ENCODE measurements around the gene SIX5. TPM values are rescaled to one million over a fixed set of nuclear protein-coding genes. Genes with fewer than 3 reads are reported as not detected.

SIX5 gene
- total and polyA plus RNA-seq, 4 donors = 2.7 to 9.9 (median 4.4) TPM

DNA sequence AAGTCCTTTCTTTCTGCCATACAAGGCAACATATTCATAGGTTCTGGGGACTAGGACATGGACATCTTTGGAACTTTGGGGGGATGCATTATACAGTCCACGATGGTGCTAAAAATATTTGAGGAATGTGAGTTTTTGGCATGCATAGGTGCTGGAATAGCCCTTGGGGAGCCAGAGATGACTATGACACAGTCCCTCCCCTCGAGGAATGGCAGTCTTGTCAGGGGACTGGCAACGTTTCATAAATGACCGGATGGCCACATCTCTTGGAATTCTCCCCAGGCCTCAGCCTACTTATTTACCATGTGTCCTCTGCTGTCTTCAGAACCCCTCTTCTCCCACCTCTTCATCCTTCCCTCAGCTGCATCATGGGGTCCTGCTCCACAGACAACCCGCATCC, 22.2 kb downstream of the SIX5 start:
- no peaks in the 10 kb centered on the region for H3K27me3 ChIP-seq (ENCODE audit: control insufficient read depth in 4 of 4, insufficient read depth in 4 of 4, low read length in 3 of 4)
- no peak overlapping the region for H3K27ac ChIP-seq (ENCODE audit: low read depth in 1 of 2, low read length in 2 of 2)
- H3K9me3 ChIP-seq (ENCODE audit: control insufficient read depth in 4 of 4, low read length in 3 of 4) = no peaks in the 10 kb centered on the region
- no peak for DNase-seq (ENCODE audit: low spot score)
- WGBS = 83% methylated on average over 5 of the region's 5 CpGs
- no peak overlapping the region for H3K9ac ChIP-seq (ENCODE audit: low read depth in 1 of 2, low read length in 2 of 2)
- no peaks in the 10 kb centered on the region for H3K4me1 ChIP-seq (ENCODE audit: control insufficient read depth in 4 of 4, insufficient read depth in 4 of 4, low read length in 3 of 4)
- no peaks in the 10 kb centered on the region for H3K36me3 ChIP-seq (ENCODE audit: control insufficient read depth in 4 of 4, insufficient read depth in 3 of 4, low read depth in 1 of 4, low read length in 3 of 4)
- TF ChIP-seq ZBTB33 (IDR thresholded peaks at IDR 0.05) (no peak), NR2F2 (IDR thresholded peaks at IDR 0.05) (no peak)
- TF ChIP-seq, protein P1, sequence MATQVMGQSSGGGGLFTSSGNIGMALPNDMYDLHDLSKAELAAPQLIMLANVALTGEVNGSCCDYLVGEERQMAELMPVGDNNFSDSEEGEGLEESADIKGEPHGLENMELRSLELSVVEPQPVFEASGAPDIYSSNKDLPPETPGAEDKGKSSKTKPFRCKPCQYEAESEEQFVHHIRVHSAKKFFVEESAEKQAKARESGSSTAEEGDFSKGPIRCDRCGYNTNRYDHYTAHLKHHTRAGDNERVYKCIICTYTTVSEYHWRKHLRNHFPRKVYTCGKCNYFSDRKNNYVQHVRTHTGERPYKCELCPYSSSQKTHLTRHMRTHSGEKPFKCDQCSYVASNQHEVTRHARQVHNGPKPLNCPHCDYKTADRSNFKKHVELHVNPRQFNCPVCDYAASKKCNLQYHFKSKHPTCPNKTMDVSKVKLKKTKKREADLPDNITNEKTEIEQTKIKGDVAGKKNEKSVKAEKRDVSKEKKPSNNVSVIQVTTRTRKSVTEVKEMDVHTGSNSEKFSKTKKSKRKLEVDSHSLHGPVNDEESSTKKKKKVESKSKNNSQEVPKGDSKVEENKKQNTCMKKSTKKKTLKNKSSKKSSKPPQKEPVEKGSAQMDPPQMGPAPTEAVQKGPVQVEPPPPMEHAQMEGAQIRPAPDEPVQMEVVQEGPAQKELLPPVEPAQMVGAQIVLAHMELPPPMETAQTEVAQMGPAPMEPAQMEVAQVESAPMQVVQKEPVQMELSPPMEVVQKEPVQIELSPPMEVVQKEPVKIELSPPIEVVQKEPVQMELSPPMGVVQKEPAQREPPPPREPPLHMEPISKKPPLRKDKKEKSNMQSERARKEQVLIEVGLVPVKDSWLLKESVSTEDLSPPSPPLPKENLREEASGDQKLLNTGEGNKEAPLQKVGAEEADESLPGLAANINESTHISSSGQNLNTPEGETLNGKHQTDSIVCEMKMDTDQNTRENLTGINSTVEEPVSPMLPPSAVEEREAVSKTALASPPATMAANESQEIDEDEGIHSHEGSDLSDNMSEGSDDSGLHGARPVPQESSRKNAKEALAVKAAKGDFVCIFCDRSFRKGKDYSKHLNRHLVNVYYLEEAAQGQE (IDR thresholded peaks at IDR 0.05) = no peak
- H3K4me3 ChIP-seq (ENCODE audit: low read depth in 1 of 3, low read length in 3 of 3) = no peak overlapping the region

DNA sequence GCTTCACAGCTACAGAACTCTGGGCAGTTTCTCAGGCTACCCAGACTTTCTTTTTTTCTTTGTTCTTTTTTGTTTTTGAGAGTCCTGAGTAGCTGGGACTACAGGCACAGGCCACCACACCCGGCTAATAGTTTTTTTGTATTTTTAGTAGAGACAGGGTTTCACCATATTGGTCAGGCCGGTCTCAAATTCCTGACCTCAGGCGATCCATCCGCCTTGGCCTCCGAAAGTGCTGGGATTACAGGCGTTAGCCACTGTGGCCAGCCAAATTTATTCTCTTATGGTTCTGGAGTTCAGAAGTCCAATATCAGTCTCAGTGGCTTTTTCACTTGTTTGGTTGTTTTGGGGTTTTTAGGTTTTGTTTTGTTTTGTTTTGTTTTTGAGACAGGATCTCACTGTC, 23.4 kb downstream of the SIX5 start:
- H3K36me3 ChIP-seq (ENCODE audit: control insufficient read depth in 4 of 4, insufficient read depth in 3 of 4, low read depth in 1 of 4, low read length in 3 of 4) = no peaks in the 10 kb centered on the region
- no peak overlapping the region for H3K27ac ChIP-seq (ENCODE audit: low read depth in 1 of 2, low read length in 2 of 2)
- no peak for DNase-seq (ENCODE audit: low spot score)
- no peak overlapping the region for H3K4me3 ChIP-seq (ENCODE audit: low read depth in 1 of 3, low read length in 3 of 3)
- TF ChIP-seq, protein P2, sequence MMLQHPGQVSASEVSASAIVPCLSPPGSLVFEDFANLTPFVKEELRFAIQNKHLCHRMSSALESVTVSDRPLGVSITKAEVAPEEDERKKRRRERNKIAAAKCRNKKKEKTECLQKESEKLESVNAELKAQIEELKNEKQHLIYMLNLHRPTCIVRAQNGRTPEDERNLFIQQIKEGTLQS (IDR thresholded peaks at IDR 0.05) = no peak
- TF ChIP-seq FOXA1 (IDR thresholded peaks at IDR 0.05) = no peak
- TF ChIP-seq YY1 (IDR thresholded peaks at IDR 0.05) = no peak
- no peak for TF ChIP-seq RAD21 (IDR thresholded peaks at IDR 0.05)
- TF ChIP-seq HNF4G (IDR thresholded peaks at IDR 0.05) = no peak
- no peak for TF ChIP-seq MAX (IDR thresholded peaks at IDR 0.05)
- TF ChIP-seq SP1 (IDR thresholded peaks at IDR 0.05) = no peak
- no peak for TF ChIP-seq JUND (IDR thresholded peaks at IDR 0.05)
- no peaks in the 10 kb centered on the region for H3K27me3 ChIP-seq (ENCODE audit: control insufficient read depth in 4 of 4, insufficient read depth in 4 of 4, low read length in 3 of 4)
- no peaks in the 10 kb centered on the region for H3K9me3 ChIP-seq (ENCODE audit: control insufficient read depth in 4 of 4, low read length in 3 of 4)
- H3K9ac ChIP-seq (ENCODE audit: low read depth in 1 of 2, low read length in 2 of 2) = no peak overlapping the region
- H3K4me1 ChIP-seq (ENCODE audit: control insufficient read depth in 4 of 4, insufficient read depth in 4 of 4, low read length in 3 of 4) = no peaks in the 10 kb centered on the region
- 86% methylated on average over 6 of the region's 6 CpGs for WGBS

- no peak for DNase-seq (ENCODE audit: low spot score)
- Histone ChIP-seq H3K9ac (ENCODE audit: low read depth in 1 of 2, low read length in 2 of 2) (no peak overlapping the region), H3K4me1 (ENCODE audit: control insufficient read depth in 4 of 4, insufficient read depth in 4 of 4, low read length in 3 of 4) (no peaks in the 10 kb centered on the region), H3K4me3 (ENCODE audit: low read depth in 1 of 3, low read length in 3 of 3) (no peak overlapping the region), H3K27me3 (ENCODE audit: control insufficient read depth in 4 of 4, insufficient read depth in 4 of 4, low read length in 3 of 4) (no peaks in the 10 kb centered on the region), H3K9me3 (ENCODE audit: control insufficient read depth in 4 of 4, low read length in 3 of 4) (no peaks in the 10 kb centered on the region), H3K27ac (ENCODE audit: low read depth in 1 of 2, low read length in 2 of 2) (no peak overlapping the region), H3K36me3 (ENCODE audit: control insufficient read depth in 4 of 4, insufficient read depth in 3 of 4, low read depth in 1 of 4, low read length in 3 of 4) (no peaks in the 10 kb centered on the region)
- WGBS = 75% methylated on average over 4 of the region's 4 CpGs
- TF ChIP-seq, protein P2 (IDR thresholded peaks at IDR 0.05) = no peak
- TF ChIP-seq TAF1 (conservative IDR thresholded peaks at IDR 0.05) (no peak), ZBTB33 (IDR thresholded peaks at IDR 0.05) (no peak), SP1 (IDR thresholded peaks at IDR 0.05) (no peak), FOXA2 (IDR thresholded peaks at IDR 0.05) (no peak), RAD21 (IDR thresholded peaks at IDR 0.05) (no peak), JUND (IDR thresholded peaks at IDR 0.05) (no peak)
- TF ChIP-seq, protein P3, sequence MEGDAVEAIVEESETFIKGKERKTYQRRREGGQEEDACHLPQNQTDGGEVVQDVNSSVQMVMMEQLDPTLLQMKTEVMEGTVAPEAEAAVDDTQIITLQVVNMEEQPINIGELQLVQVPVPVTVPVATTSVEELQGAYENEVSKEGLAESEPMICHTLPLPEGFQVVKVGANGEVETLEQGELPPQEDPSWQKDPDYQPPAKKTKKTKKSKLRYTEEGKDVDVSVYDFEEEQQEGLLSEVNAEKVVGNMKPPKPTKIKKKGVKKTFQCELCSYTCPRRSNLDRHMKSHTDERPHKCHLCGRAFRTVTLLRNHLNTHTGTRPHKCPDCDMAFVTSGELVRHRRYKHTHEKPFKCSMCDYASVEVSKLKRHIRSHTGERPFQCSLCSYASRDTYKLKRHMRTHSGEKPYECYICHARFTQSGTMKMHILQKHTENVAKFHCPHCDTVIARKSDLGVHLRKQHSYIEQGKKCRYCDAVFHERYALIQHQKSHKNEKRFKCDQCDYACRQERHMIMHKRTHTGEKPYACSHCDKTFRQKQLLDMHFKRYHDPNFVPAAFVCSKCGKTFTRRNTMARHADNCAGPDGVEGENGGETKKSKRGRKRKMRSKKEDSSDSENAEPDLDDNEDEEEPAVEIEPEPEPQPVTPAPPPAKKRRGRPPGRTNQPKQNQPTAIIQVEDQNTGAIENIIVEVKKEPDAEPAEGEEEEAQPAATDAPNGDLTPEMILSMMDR (IDR thresholded peaks at IDR 0.05; ENCODE audit: low read depth, low read length, missing input control) = no peak
Measured at GRCh38 chr19:45742969-45743368, 26.1 kb downstream of the SIX5 start.

All from liver (tissue), 9 donors.